H9 (cell line): Measurements from ENCODE around the gene CILP2. TPM values are rescaled to one million over a fixed set of nuclear protein-coding genes. Genes with fewer than 3 reads are reported as not detected.

ENCODE experiments used
- DNase-seq: peaks from one replicate; pipeline ENCODE4 v3.0.0-alpha.2; 2017
- H2AFZ ChIP-seq: one replicate; pipeline ENCODE4 v1.6.1; 2013; ENCODE audit warnings: mild to moderate bottlenecking, low read length, control low read depth, moderate library complexity
- H2AK5ac ChIP-seq: 2 replicates; pipeline ENCODE4 v1.6.1; 2013; ENCODE audit warnings: low read length, control low read depth, mixed read lengths; ENCODE audit not compliant: insufficient read length
- H2BK120ac ChIP-seq: one replicate; pipeline ENCODE4 v1.6.1; 2013; ENCODE audit warnings: low read depth, mild to moderate bottlenecking, low read length, control low read depth, inconsistent platforms; ENCODE audit not compliant: poor library complexity, severe bottlenecking
- H2BK12ac ChIP-seq: 2 replicates; pipeline ENCODE4 v1.6.1; 2013; ENCODE audit warnings: low read length, control low read depth, mixed read lengths, low read depth; ENCODE audit not compliant: insufficient read length
- H2BK15ac ChIP-seq: 2 replicates; pipeline ENCODE4 v1.6.1; 2013; ENCODE audit warnings: low read depth, low read length, control low read depth
- H2BK20ac ChIP-seq: one replicate; pipeline ENCODE4 v1.6.1; 2013; ENCODE audit warnings: low read depth, mild to moderate bottlenecking, low read length, control low read depth, inconsistent platforms; ENCODE audit not compliant: poor library complexity, severe bottlenecking
- H2BK5ac ChIP-seq: 2 replicates; pipeline ENCODE4 v1.6.1; 2013; ENCODE audit warnings: low read length, control low read depth, mixed read lengths; ENCODE audit not compliant: insufficient read length
- H3K14ac ChIP-seq: 2 replicates; pipeline ENCODE4 v1.6.1; 2013; ENCODE audit warnings: low read length, control low read depth; ENCODE audit not compliant: insufficient read depth
- H3K18ac ChIP-seq: 2 replicates; pipeline ENCODE4 v1.6.1; 2013; ENCODE audit warnings: low read depth, mild to moderate bottlenecking, mixed read lengths, low read length, control low read depth; ENCODE audit not compliant: insufficient read length
- H3K23ac ChIP-seq: 2 replicates; pipeline ENCODE4 v1.6.1; 2013; ENCODE audit warnings: low read length, control low read depth, mixed read lengths, low read depth; ENCODE audit not compliant: insufficient read length
- H3K23me2 ChIP-seq: 2 replicates; pipeline ENCODE4 v1.6.1; 2013; ENCODE audit warnings: low read depth, mild to moderate bottlenecking, mixed read lengths, low read length, control low read depth; ENCODE audit not compliant: insufficient read length, poor library complexity, severe bottlenecking
- H3K27ac ChIP-seq: 2 replicates; pipeline ENCODE4 v1.5.1; 2013; ENCODE audit warnings: low read length, control low read depth, mixed read lengths, low read depth; ENCODE audit not compliant: insufficient read length
- H3K27me3 ChIP-seq: 2 replicates; pipeline ENCODE4 v1.6.1; 2013; ENCODE audit warnings: low read length, control low read depth, inconsistent platforms; ENCODE audit not compliant: insufficient read depth
- H3K4ac ChIP-seq: 2 replicates; pipeline ENCODE4 v1.6.1; 2013; ENCODE audit warnings: low read depth, mild to moderate bottlenecking, control low read depth, inconsistent platforms, low read length, moderate library complexity
- H3K4me1 ChIP-seq: 2 replicates; pipeline ENCODE4 v1.6.1; 2013; ENCODE audit warnings: low read length, control low read depth, inconsistent platforms; ENCODE audit not compliant: insufficient read depth
- H3K4me2 ChIP-seq: 2 replicates; pipeline ENCODE4 v1.6.1; 2013; ENCODE audit warnings: low read length, control low read depth, mixed read lengths; ENCODE audit not compliant: insufficient read length, insufficient read depth
- H3K56ac ChIP-seq: 2 replicates; pipeline ENCODE4 v1.6.1; 2013; ENCODE audit warnings: low read depth, mild to moderate bottlenecking, mixed read lengths, low read length, control low read depth; ENCODE audit not compliant: insufficient read length
- H3K79me1 ChIP-seq: 2 replicates; pipeline ENCODE4 v1.6.1; 2013; ENCODE audit warnings: low read depth, mild to moderate bottlenecking, moderate library complexity, low read length, control low read depth, inconsistent platforms; ENCODE audit not compliant: insufficient read depth, poor library complexity, severe bottlenecking
- H3K79me2 ChIP-seq: 2 replicates; pipeline ENCODE4 v1.6.1; 2013; ENCODE audit warnings: low read length, control low read depth, inconsistent platforms; ENCODE audit not compliant: insufficient read depth
- H3K9ac ChIP-seq: 2 replicates; pipeline ENCODE4 v1.6.1; 2013; ENCODE audit warnings: low read length, control low read depth, mixed read lengths; ENCODE audit not compliant: insufficient read length; ENCODE audit errors: extremely low read depth
- H3K9me3 ChIP-seq: one replicate; pipeline ENCODE4 v1.6.1; 2013; ENCODE audit warnings: low read depth, low read length, inconsistent platforms; ENCODE audit not compliant: control insufficient read depth
- H3T11ph ChIP-seq: one replicate; pipeline ENCODE4 v1.6.1; 2013; ENCODE audit warnings: mild to moderate bottlenecking, low read length, control low read depth, inconsistent platforms
- H4K20me1 ChIP-seq: one replicate; pipeline ENCODE4 v1.6.1; 2013; ENCODE audit not compliant: control insufficient read depth, insufficient read length, insufficient read depth
- H4K5ac ChIP-seq: 2 replicates; pipeline ENCODE4 v1.6.1; 2013; ENCODE audit warnings: low read depth, mild to moderate bottlenecking, mixed read lengths, low read length, control low read depth; ENCODE audit not compliant: insufficient read length
- H4K8ac ChIP-seq: replicated peaks from 2 replicates; pipeline ENCODE4 v1.6.1; 2013; ENCODE audit warnings: low read length, control low read depth, mixed read lengths, low read depth; ENCODE audit not compliant: insufficient read length
- H4K91ac ChIP-seq: 2 replicates; pipeline ENCODE4 v1.6.1; 2013; ENCODE audit warnings: low read depth, mild to moderate bottlenecking, moderate library complexity, mixed read lengths, low read length, control low read depth; ENCODE audit not compliant: insufficient read length
- H3K27ac Mint-ChIP-seq, 3 experiments: 2 replicates in 2 of 3; 3 replicates in 1 of 3; pipeline ENCODE4 v1.8.0; 2020 to 2021; ENCODE audit warnings: mixed read lengths in 3 of 3, mild to moderate bottlenecking in 1 of 3, moderate library complexity in 1 of 3
- H3K27me3 Mint-ChIP-seq: 2 replicates; pipeline ENCODE4 v1.8.0; 2021; ENCODE audit warnings: low read depth, mild to moderate bottlenecking, moderate library complexity, mixed read lengths
- H3K36me3 Mint-ChIP-seq, 3 experiments: 2 replicates in 2 of 3; 3 replicates in 1 of 3; pipeline ENCODE4 v1.8.0; 2020 to 2021; ENCODE audit warnings: low read depth in 3 of 3, mixed read lengths in 3 of 3; ENCODE audit not compliant: insufficient read depth in 1 of 3
- H3K4me1 Mint-ChIP-seq, 2 experiments: 2 replicates each; pipeline ENCODE4 v1.8.0; 2020; ENCODE audit warnings: mixed read lengths in 2 of 2
- H3K4me3 Mint-ChIP-seq, 2 experiments: 2 replicates in 1 of 2; 3 replicates in 1 of 2; pipeline ENCODE4 v1.8.0; 2020 to 2021; ENCODE audit warnings: mild to moderate bottlenecking in 2 of 2, mixed read lengths in 2 of 2, moderate library complexity in 1 of 2
- H3K9me3 Mint-ChIP-seq, 2 experiments: 2 replicates in 1 of 2; 3 replicates in 1 of 2; pipeline ENCODE4 v1.8.0; 2020; ENCODE audit warnings: mild to moderate bottlenecking in 2 of 2, mixed read lengths in 2 of 2, moderate library complexity in 1 of 2
- CTCF ChIP-seq: fragments of 200-600 bp; sonication (generic); conservative IDR thresholded peaks from 3 replicates; pipeline ENCODE4 v1.8.0; 2021; ENCODE audit warnings: antibody characterized with exemption, mild to moderate bottlenecking
- WGBS: extraction: QIAGEN DNeasy Blood & Tissue Kit; methylation state at CpG from one replicate; pipeline ENCODE4 v1.1.7; 2013; ENCODE audit warnings: missing lambda C conversion rate, low lambda C conversion rate, mixed read lengths; ENCODE audit not compliant: insufficient read length; ENCODE audit errors: extremely low coverage; 5-methylcytosine and 5-hydroxymethylcytosine counted together
- total RNA-seq: library from RNA; stranded (reverse); gene quantifications from 2 replicates; pipeline ENCODE4 v1.2.1, GENCODE V29; 2021

Gene CILP2
- total RNA-seq, 1 experiment from 2014 or later = 6.4 TPM

DNA sequence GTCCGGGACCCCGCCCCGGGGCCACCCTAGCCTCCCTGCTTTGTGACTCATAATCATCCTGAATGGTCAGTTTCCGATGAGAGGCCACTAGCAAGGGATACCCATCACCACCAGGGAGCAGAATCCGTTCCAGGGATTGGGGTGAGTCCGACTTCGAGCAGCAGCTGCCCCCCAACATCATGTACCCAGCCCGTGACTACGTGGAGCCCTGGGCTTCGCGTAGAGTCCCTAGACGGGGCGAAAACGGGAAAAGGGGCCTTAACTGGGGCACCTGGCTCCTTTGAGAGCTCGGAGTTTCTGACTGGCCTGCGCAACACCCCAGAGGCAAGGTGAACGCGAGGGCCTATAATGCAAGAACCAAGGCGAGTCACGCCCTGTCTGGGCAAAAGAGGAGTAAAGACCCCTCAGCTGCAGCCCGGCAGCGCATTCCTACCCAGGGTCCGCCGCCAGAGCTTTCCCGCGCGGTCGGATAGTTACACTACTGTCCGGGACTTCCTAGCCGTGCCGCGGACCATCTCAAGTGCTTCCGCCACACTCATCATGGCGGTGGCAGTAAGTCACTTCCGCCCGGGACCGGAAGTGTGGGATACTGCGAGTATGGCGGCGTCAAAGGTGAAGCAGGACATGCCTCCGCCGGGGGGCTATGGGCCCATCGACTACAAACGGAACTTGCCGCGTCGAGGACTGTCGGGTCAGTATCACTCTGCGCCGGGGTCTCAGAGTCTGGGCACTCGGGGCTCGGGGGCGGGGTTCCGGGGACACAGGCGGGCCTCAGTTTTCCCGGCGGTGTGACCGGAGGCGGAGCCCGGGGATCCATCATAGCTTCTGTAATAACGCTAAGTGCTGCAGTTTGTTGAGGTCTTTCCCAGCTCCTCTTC lies 22.2 kb upstream of the CILP2 start, which contains the start of gene NDUFA13:
Gene NDUFA13, plus strand, starts transcription at position 584 of the 878 bp plus-strand sequence. Its CDS starts 14 bp downstream, at position 598.
- H3K36me3 Mint-ChIP-seq = peaks cover 10 to 30% (median 19%) of the 10 kb centered on the region in 3 experiments
- peaks cover 11% of the 10 kb centered on the region; the same call in 1 of the 2 replicates for H3K79me2 ChIP-seq
- H3K23ac ChIP-seq = no peak within 1 kb of the TSS
- H3K4me1 ChIP-seq = no peaks in the 10 kb centered on the region
- no peak within 1 kb of the TSS for H3T11ph ChIP-seq
- H3K18ac ChIP-seq = peak within 1 kb of the TSS; percentile 69
- no peak within 1 kb of the TSS for H3K27ac ChIP-seq
- H3K4me1 Mint-ChIP-seq = peaks cover 5 to 9% of the 10 kb centered on the region in 2 experiments
- peak within 1 kb of the TSS; percentile 85 for H3K9ac ChIP-seq
- no peaks in the 10 kb centered on the region for H3K9me3 Mint-ChIP-seq
- H3K4me2 ChIP-seq = peak within 1 kb of the TSS; percentile 85
- H4K5ac ChIP-seq = no peak within 1 kb of the TSS
- H3K27ac Mint-ChIP-seq = peak within 1 kb of the TSS; percentile 87 to 96 (median 96)
- no peak within 1 kb of the TSS for H2AK5ac ChIP-seq
- H2BK120ac ChIP-seq = no peak within 1 kb of the TSS
- no peak within 1 kb of the TSS for H2BK5ac ChIP-seq
- H3K27me3 ChIP-seq = no peaks in the 10 kb centered on the region
- no peak within 1 kb of the TSS for H3K4ac ChIP-seq
- peaks cover 5% of the 10 kb centered on the region for H3K23me2 ChIP-seq
- H2BK12ac ChIP-seq = no peak within 1 kb of the TSS
- no peak within 1 kb of the TSS for H4K91ac ChIP-seq
- 0 out of 3 replicates have a peak, but pooled peaks have one; percentile 18 for TF ChIP-seq CTCF
- no peak within 1 kb of the TSS for H4K8ac ChIP-seq
- H2BK20ac ChIP-seq = no peak within 1 kb of the TSS
- no CpG with 5 or more reads among the region's 61 CpGs for WGBS
- H3K9me3 ChIP-seq = no peaks in the 10 kb centered on the region
- H3K4me3 Mint-ChIP-seq = peak within 1 kb of the TSS; percentile 91 to 94
- H3K27me3 Mint-ChIP-seq = 0 out of 2 replicates have a peak, but pooled peaks cover under 1% of the 10 kb centered on the region
- peak within 1 kb of the TSS; percentile 69; the same call in 1 of the 2 replicates for H3K14ac ChIP-seq
- peaks cover 7% of the 10 kb centered on the region for H3K79me1 ChIP-seq
- no peak within 1 kb of the TSS for H2BK15ac ChIP-seq
- no peaks in the 10 kb centered on the region for H4K20me1 ChIP-seq
- peak; percentile 95 for DNase-seq
- H2AFZ ChIP-seq = peak within 1 kb of the TSS; percentile 63
- H3K56ac ChIP-seq = no peak within 1 kb of the TSS
